BE2C (cell line): ENCODE measurements around the gene MAP4K1.

Experiments used
- DNase-seq: peaks from one replicate; pipeline ENCODE4 v3.0.0-alpha.2; 2020
- H3K27me3 ChIP-seq: fragments of 250-450 bp; sonication (Bioruptor Pico); 2 replicates; pipeline ENCODE4 v1.5.1; 2020; ENCODE audit warnings: mild to moderate bottlenecking
- H3K36me3 ChIP-seq: fragments of 250-450 bp; sonication (Bioruptor Pico); 2 replicates; pipeline ENCODE4 v1.5.1; 2020; ENCODE audit warnings: mild to moderate bottlenecking
- H3K4me1 ChIP-seq: fragments of 250-450 bp; sonication (Bioruptor Pico); 2 replicates; pipeline ENCODE4 v1.5.1; 2020
- H3K4me3 ChIP-seq: 2 replicates; pipeline ENCODE4 v1.5.1; 2011; ENCODE audit warnings: low read depth, low read length
- H3K9me3 ChIP-seq: fragments of 250-450 bp; sonication (Bioruptor Pico); 2 replicates; pipeline ENCODE4 v1.5.1; 2020
- TF ChIP-seq, protein P1 (sequence below): IDR thresholded peaks from 2 replicates; pipeline ENCODE4 v1.5.1; 2012; ENCODE audit warnings: mild to moderate bottlenecking, low read depth, low read length

MAP4K1 gene

DNA sequence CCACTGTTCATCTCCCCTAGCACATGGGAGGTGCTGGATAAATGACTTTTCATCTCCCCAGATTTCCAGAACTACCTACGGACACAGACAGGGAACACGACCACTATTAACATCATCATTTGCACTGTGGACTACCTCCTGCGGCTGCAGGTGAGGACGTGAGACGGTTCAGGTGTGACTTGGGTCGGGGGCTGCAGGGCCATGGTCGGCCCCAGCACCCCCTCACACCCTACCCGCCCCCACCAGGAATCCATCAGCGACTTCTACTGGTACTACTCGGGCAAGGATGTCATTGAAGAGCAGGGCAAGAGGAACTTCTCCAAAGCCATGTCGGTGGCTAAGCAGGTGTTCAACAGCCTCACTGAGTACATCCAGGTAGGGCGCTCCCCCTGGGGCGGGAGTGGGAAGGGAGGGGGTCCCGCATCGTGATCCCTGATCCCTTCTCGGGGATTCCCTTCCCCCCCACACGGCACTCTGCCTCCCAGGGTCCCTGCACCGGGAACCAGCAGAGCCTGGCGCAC lies 74.4 kb downstream of the MAP4K1 start:
- Histone ChIP-seq H3K9me3 (no peaks in the 10 kb centered on the region), H3K4me1 (peaks cover 9% of the 10 kb centered on the region), H3K27me3 (no peaks in the 10 kb centered on the region), H3K36me3 (no peaks in the 10 kb centered on the region), H3K4me3 (peak overlapping the region; percentile 69)
- TF ChIP-seq, protein P1, sequence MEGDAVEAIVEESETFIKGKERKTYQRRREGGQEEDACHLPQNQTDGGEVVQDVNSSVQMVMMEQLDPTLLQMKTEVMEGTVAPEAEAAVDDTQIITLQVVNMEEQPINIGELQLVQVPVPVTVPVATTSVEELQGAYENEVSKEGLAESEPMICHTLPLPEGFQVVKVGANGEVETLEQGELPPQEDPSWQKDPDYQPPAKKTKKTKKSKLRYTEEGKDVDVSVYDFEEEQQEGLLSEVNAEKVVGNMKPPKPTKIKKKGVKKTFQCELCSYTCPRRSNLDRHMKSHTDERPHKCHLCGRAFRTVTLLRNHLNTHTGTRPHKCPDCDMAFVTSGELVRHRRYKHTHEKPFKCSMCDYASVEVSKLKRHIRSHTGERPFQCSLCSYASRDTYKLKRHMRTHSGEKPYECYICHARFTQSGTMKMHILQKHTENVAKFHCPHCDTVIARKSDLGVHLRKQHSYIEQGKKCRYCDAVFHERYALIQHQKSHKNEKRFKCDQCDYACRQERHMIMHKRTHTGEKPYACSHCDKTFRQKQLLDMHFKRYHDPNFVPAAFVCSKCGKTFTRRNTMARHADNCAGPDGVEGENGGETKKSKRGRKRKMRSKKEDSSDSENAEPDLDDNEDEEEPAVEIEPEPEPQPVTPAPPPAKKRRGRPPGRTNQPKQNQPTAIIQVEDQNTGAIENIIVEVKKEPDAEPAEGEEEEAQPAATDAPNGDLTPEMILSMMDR, result no peak
- no peak for DNase-seq

DNA sequence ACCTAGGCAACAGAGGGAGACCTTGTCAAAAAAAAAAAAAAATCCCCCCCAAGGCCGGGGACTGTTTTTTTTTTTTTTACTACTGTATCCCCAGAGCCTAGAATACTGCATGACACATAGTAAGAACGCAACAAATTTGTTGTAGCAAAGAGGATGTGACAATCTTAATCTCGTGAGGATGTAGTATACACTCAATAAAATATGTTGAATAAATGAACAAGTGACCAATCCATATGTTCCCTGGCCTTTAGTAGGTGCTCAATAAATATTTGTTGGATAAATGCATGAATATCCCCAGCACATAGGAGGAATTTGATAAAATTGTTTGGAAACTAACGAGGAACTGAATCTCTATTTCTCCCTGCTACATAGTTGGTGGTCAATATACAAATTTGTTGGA lies 75.7 kb downstream of the MAP4K1 start:
- no peaks in the 10 kb centered on the region for H3K27me3 ChIP-seq
- H3K36me3 ChIP-seq, result no peaks in the 10 kb centered on the region
- H3K4me3 ChIP-seq, result no peak overlapping the region
- TF ChIP-seq, protein P1, result no peak
- no peaks in the 10 kb centered on the region for H3K9me3 ChIP-seq
- no peak for DNase-seq
- peaks cover 9% of the 10 kb centered on the region for H3K4me1 ChIP-seq

DNA sequence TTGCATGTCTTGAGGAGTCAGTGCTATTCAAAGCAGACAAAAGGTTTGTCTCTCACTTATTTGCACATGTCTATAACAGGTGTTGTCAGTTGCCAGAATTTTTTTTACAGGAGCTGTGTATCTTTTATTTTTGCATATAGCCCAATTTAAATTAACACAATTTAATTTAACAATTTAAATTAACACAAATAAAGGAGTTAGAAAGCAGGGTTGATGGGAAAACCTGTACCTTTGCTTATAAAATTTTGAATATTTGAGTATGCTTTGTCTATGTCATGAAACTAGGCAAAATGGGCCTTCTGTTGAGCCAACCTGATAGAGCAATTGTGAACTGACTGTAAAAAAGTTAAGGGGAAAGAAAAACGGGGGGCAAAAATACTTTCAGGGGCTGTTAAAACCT lies 78.0 kb downstream of the MAP4K1 start:
- Histone ChIP-seq H3K9me3 (no peaks in the 10 kb centered on the region), H3K4me3 (no peak overlapping the region), H3K4me1 (peaks cover 2% of the 10 kb centered on the region), H3K36me3 (no peaks in the 10 kb centered on the region), H3K27me3 (no peaks in the 10 kb centered on the region)
- TF ChIP-seq, protein P1, result no peak
- no peak for DNase-seq

DNA sequence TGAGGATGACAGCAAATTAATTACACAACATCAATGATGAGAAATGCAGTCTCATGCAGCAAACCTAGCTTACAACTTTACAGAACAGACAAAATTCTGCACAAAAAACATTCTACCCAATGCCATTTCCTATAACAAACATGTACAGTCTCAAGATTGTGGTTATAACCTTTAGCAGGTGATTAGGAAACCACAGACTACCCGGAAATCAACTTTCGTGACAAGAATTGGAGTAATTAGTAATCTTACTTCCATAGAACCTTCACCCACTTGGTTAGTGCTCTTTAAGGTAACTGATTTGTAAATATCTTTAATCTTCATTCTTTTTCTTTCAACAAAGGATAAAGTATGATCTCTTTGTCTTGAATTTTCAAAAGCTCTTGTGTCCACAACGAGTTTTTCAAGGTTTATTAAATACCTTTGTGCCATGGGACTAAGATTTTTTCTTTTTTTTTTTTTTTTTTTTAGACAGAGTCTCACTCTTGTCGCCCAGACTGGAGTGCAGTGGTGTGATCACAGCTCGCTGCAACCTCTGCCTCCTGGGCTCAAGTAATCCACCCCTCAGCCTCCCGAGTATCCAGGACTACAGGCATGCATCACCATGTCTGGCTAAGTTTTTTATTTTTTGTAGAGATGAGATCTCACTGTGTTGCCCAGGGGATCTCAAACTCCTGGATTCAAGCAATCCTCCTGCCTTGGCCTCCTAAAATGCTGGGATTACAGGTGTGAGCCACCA lies 78.8 kb downstream of the MAP4K1 start:
- Histone ChIP-seq H3K27me3 (no peaks in the 10 kb centered on the region; the same call in 1 of the 2 replicates), H3K4me3 (no peak overlapping the region), H3K9me3 (no peaks in the 10 kb centered on the region), H3K4me1 (no peaks in the 10 kb centered on the region), H3K36me3 (no peaks in the 10 kb centered on the region)
- TF ChIP-seq, protein P1, result no peak
- DNase-seq, result no peak

DNA sequence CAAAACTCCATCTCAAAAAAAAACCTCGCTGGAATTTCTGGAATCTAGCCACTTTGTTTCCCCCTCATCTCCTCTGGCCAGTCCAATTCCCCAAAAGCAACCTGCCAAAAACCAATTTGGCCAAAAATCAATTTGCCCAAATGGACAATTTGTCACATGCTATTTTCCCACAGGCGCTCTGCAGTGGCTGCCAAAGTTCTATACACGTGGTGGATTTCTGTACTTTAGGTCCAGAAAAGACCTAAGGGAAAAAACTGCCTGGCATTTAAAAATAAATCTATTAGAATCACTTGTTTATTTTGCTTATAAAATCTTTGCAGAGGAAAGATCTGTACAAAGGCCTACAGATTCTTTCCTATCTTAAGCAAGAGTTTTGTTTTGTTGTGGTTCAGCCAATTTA lies 79.4 kb downstream of the MAP4K1 start:
- DNase-seq, result no peak
- H3K36me3 ChIP-seq, result no peaks in the 10 kb centered on the region
- no peaks in the 10 kb centered on the region for H3K9me3 ChIP-seq
- no peak overlapping the region for H3K4me3 ChIP-seq
- TF ChIP-seq, protein P1, result no peak
- H3K27me3 ChIP-seq, result no peaks in the 10 kb centered on the region; the same call in 1 of the 2 replicates
- no peaks in the 10 kb centered on the region for H3K4me1 ChIP-seq
